HG03378 (cell line): Measurements from ENCODE around the gene SCNN1B.
"Not testable (repeated sequence)": the region's sequence is repeated elsewhere in the genome, so short reads cannot be mapped to it uniquely, and the experiment has no call there.

ENCODE experiments used
- ATAC-seq: cut with Tn5 transposase; IDR thresholded peaks from one replicate; pipeline ENCODE4 v1.9.1; 2021; ENCODE audit warnings: mild to moderate bottlenecking, moderate library complexity; ENCODE audit not compliant: unreplicated experiment

The SCNN1B gene

DNA sequence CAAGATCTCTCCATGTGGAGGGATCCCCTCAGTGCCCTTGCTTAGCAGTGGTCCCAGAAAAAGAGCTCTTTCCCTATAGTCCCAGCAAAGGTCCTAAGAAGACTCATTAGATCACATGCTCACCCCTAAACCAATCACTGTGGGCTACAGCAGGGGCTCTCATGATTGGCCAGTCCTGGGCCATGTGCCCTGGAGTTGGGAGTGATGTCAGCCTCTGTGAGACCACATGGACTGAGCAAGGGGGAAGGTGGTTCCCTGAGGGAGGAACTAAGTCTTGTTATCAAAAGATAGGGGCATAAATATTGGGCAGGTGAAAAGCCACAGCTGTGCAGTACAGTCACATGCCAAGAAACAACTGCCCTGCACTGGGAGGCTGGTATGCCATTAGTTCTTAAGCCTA, 51.3 kb downstream of the SCNN1B start:
- no peak for ATAC-seq

DNA sequence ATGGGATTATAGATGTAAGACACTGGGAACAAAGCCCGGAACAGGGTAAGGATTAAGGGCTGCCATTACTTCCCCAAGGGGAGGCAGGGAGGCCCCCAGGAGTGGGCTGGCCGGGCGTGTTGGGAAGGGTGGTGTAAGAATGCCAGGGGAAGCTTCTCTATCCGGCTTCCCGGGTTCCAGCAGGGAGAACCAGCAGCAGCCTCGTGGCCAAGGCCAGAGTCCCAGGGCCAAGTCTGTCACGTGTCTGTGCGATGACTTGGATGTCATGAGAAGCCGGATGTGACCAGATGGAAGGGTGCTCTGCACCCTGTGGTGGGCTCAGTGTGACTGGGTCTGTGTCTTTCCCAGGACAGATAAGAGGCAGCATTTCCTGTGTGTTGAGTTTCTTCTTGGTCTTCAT, 52.1 kb downstream of the SCNN1B start:
- no peak for ATAC-seq

DNA sequence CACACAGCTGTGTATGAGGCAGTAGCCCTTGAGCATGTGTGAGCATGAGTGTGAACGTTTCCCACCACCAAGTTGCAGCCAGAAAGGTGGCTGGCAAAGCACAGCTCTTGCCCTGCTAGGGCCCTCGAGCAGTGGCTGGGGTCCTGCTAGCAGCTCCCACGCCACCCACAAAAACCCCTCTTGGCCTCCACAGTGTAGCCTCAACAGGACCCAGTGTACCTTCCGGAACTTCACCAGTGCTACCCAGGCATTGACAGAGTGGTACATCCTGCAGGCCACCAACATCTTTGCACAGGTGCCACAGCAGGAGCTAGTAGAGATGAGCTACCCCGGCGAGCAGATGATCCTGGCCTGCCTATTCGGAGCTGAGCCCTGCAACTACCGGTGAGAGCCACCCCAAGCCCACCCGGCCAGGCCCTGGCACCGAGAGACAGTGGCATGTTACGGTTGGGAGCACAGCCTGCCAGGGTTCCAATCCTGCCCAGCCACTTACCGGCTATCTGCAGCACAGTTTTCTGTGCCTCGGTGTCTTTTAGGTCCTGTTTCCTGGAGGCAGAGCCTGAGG, 53.1 kb downstream of the SCNN1B start:
- no peak for ATAC-seq

DNA sequence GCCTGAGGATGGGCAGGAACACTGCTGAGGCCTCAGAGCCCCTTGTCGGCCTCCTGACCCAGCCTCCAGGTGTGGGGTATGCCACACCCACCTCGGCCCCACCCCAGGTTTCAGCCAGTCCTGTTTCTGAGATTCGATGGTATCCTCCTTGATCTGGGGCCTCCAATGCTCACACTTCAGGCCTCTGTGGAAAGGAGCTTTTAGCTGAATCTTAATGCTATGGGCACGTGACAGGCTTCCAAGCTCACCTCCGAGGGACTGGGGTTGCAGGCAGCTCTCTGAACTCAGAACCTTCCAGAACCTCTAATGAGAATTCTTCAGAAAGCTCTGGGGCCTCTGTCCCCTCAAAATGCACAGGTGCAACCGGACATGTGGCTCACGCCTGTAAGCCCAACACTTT, 54.8 kb downstream of the SCNN1B start:
- no peak for ATAC-seq

DNA sequence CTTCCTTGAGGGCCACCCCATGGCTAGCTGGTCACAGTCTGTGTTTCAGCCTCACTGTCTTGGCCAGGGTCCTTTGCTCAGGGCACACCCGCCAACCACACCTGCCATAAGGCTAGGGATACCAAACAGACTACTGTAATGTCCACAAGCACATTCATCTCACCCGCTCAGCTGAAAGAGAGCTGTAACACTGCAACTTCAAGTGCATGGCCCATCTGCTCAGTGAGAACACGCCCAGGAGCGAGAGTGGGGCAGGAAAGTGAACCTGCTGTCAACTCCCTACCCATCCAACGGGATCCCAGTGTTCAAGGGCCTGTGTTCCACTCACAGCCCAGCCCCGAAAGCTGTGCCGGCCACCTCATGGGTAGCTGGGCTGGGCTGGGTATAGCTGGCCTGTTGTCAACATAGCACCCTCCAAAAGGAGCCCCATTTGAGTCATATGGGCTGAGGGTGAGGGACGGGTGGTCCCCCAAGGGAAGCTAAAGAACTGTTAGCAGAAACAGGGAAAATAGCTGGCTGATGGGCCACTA, 55.7 kb downstream of the SCNN1B start:
- no peak for ATAC-seq

DNA sequence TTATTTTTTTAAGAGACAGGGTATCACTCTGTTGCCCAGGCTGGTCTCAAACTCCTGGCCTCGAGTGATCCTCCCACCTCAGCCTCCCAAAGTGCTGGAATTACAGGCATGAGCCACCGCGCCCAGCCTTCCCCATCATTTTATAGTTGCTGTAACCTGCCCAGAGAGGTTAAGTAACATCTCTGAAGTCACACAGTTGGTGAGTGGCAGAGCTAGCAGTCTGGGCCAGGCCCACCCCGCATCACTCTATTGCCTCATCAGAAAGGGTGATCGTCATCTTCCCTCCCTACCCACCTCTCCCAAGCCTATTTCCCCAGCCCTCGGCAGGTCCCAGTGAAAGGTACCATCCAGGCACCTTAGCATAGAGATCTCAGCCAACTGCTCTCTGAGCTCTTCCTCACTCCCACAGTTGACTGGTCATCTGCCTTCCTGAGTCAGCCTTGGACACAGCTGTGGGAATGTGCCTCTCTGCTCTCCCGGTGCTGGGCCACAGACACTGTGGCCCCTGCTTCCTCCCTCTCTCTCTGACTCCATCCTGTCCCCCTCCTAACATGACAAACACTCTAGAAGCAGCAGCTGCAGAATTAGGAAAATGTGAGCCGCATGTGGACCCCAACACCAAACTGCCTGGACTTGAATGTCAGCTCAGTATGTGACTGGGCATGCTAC, 57.1 kb downstream of the SCNN1B start:
- no peak for ATAC-seq

DNA sequence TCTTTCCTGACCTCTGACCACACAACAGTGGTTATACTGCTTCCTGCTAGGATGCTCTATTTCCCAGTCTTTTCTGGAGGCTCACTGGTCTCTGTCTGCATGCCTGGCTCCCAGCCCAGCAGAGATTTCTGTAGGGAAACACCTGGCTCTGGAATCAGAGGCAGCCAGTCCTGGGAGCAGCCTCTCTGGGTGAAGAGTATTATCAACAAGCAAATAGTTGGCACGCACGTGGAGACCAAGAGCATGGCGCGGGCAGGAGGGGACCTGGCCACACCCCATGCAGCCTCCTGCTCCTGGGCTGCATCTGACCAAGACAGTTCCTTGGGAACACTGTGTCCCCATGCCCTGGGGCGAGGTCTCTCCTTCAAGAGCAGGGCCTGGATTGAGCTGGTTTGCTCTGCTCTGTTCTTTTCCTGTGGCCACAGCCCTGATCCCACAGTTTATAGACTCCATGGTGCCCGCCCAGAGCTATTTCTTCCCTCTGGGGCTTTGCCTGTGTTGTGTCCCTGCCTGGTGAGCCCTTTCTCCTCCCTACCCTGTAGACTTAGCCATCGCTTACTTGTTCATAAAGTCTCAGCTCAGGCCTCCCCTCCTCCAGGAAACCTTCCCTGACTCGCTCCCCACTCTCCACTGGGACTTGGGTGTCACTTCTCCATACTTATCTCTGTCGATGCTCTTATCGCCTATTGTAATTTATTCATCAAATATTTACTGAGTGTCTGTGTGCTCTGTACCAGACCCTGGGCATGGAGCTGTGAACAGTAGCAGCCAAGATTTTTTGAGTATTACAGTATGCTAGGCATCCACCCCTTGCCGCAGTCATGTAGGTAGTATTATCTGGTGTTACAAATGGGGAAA, 60.6 kb downstream of the SCNN1B start:
- no peak for ATAC-seq

DNA sequence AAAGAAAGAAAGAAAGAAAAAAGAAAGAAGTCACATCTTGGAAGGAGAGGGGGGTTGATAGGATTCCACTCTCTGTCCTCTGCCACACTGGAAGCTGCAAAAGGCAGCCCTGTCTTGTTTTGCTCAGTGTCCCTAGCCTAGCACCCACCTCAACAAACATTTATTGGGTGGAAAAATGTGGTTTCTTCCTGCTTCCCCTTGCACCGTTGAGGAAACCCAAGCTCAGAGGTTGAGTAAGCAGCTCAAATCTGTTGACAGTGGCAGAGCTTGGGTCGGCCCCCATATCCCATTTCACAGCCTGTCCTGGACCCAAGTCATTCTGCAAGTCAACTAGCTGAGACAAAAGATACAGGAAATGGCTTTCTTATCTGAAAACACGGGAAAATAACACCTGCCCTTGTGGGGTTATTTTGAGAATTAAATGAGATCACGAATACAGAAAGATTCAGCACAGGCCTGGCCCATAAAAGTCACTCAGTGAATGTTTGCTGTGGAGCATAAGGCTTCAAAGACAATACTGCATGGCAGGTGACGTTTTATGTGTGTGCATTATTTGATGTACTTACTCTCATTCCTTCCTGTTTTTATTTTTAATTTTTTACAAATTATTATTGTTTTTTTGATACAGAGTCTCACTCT, 63.6 kb downstream of the SCNN1B start:
- ATAC-seq, result no peak

DNA sequence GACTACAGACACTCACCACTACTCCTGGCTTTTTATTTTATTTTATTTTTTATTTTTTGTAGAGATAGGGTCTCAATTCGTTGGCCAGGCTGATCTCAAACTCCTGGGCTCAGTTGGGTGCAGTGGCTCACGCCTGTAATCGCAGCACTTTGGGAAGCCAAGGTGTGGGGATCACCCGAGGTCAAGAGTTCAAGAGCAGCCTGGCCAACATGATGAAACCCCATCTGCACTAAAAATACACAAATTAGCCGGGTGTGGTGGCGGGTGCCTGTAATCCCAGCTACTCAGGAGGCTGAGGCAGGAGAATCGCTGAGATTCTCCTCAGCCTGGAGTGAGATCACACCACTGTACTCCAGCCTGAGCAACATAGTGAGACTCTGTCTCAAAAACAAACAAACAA, 64.2 kb downstream of the SCNN1B start:
- not testable (repeated sequence) for ATAC-seq

DNA sequence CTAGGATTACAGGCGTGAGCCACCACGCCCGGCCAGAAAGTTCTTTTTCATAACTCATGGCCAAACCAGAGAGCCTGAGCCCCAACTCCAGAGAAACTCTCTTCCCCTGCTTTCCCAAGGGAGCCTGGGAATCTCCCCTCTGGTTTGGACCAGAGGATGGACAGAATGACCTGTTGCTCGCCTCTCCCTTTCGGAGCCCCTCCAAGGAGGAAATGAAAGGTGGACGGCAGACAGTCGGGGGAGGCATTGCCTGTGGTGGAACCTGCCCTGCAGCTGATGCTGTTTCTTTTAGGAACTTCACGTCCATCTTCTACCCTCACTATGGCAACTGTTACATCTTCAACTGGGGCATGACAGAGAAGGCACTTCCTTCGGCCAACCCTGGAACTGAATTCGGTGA, 65.5 kb downstream of the SCNN1B start:
- no peak for ATAC-seq

DNA sequence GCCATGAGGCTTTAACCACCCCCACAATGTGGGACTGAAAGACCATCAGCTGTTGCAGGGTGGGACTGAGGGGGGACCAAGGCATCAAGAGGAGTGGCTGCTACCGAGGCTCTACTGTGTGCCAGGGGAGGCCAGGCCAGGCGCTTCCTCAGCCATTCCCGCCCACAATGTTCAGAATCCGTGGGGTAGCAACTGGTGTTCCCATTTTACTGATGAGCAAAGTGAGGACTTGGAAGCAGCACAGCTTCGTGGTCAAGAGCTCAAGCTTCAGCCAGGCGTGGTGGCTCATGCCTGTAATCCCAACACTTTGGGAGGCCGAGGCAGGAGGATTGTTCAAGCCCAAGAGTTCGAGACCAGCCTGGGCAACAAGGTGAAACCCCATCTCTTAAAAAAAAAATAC, 65.9 kb downstream of the SCNN1B start:
- no peak for ATAC-seq

DNA sequence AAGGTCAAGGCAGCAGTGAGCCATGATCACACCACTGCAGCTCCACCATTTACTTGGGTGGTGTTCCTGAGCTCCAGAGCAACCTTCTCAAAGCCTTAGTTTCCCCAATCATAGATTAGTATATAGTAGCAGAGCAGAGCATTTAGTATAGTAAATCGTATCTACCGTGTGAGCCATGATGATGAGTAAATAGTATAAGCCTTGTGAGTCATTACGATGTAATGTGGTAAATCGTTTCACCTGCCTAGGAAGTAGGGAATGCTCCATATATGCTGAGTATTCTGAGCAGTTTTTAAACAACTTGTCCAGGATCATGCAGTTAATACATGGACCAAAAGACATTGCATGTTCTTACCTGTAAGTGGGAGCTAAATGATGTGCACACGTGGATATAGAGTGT, 66.4 kb downstream of the SCNN1B start:
- no peak for ATAC-seq

DNA sequence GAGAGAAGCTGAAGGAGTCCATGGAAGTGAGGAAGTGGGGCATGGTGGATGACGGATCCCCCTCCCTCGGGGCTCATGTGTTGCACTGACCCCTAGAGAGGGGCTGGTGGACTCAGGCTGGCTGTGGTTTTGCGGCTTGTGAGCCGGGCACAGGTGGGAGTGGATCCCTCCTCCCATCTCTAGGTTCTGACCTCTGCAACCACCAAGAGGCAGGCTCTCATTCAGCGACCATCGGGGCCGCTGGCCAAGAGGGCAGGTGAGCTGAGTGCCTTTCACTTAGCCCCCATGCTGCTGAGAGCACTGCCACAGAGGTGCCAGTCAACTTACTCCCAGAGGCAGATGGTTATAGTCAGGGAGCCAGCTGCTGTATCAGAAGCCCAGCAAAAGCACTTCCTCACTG, 67.3 kb downstream of the SCNN1B start:
- no peak for ATAC-seq

DNA sequence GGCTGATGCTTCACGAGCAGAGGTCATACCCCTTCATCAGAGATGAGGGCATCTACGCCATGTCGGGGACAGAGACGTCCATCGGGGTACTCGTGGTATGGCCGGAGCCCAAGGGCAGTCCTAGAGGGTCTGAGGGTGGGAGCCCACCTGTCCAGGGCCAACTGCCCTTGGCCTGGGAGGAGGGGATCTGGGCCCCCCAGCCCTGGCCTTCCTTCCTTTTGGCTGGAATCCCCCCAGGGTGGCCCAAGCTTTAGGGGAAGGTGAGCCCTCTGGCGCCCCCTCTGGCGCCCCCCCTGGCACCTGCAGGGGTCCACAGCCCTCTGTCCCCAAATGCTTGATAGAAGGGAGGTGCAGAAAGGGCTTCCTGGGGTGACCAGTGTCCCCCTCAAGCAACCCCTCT, 69.3 kb downstream of the SCNN1B start:
- ATAC-seq, result no peak

DNA sequence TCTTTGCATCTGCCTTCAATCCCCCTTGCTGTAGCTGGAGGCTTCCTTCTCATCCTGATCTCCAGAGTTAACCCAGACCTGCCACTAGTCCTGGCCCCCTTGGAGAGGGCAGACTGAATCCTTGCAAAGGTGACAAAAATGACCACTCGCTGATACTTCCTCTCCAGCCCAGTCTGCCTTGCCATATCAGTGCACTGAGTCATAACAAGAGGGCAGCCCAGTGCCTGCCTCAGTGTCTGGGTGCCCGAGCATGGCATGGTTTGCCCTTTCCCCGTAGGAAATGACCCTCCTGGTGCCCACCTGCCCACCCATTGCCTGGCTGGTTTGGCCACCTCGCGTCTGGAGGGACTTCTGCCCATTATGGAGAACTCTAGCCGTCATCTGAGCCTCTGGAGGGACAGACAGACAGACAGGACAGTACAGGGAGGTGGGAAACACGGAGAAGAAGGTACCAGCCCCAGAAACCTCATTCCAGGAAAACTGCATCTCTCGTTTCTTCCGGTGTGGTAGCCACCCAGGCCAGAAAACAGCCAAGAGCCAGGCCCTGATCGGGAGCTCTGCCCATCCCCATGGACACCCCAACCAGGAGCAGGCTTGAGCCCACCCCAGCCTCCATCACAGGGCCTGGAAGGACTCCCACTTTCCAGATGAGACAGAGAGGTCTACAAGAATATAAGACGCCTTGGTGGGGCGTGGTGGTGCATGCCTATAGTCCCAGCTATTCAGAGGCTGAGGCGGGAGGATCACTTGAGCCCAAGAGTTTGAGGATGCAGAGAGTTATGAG, 71.5 kb downstream of the SCNN1B start:
- ATAC-seq, result no peak

DNA sequence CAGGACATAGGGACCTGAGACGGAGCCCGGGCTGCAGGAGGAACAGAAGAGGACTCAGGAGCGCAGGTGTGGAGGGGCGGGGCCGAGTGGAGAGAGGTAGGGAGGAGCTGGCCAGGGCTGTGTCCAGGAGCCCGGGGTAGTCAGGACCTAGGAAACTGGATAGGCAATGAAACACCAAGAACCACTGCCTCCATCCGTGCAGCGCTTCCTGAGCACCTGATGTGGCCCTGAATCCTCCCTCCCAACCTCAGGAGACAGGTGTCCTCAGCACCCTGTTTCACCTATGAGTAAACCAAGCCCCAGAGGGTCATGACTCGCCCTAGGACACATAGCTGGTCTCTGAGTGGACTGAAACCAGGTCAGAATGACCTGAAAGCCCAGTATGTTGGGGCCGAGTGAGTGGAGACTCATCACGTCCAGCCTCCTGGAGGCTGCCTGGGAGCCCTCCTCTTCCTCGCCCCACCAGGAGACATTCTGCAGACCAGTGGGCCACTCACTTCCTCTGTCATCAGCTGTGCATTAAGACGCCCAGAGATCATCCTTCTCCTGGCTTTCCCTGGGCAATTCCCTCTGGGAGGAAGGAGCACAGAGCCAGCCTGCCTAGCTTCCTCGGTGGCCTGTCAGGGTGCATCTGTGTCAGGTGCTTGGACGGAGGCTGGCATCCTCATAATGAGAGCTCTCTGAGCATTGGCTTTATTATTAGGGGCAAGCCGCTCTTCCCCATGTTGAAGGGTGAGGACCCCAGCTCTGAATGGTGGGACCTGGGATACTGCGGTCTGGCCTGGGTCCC, 72.8 kb downstream of the SCNN1B start:
- ATAC-seq, result no peak

DNA sequence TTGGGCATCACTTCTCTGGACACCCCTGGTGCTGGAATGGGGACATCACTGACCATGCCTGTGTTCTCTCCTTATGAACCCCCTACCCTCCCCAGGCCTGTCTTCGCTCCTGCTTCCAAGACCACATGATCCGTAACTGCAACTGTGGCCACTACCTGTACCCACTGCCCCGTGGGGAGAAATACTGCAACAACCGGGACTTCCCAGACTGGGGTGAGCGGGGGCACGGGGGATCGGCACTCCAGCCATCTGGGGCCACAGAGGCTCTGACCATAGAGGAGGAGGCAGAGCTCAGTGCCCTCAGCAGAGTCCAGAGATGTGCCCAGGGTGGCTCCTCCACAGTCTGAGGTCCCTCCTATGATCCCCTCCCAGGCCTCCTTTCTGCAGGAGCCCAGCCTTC, 73.5 kb downstream of the SCNN1B start:
- ATAC-seq, result no peak

DNA sequence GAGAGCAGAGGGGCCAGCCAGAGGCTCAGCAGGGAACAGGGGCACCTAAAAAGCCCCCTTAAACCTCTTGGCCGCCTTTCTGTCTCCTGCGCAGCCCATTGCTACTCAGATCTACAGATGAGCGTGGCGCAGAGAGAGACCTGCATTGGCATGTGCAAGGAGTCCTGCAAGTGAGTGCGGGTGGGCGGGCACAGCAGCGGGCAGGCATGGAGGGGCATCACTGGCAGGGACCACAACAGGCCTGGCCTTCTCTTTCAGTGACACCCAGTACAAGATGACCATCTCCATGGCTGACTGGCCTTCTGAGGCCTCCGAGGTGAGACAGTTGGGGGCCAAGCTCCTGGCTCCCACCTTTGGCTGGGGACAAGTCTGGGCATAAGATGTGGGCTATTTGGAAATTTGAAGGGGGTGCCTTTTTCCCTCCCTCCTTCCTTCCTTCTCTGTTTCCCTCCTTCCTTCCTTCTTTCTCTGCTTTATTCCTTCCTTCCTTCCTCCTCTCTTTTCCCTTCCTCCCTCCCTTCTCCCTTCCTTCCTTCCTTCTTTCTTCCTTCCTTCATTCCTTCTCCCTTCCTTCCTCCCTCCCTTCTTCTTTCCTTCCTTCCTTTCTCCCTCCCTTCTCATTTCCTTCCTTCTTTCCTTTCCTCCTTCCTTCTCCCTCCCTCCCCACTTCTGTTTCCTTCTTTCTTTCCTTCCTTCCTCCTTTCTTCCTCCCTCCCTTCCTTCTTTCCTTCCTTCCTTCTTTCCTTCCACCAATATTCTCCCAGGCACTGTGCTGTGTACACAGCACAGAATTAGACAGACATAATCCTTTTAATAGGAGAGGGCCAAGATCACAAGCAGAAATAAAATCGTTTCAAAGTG, 75.2 kb downstream of the SCNN1B start:
- ATAC-seq, result no peak

DNA sequence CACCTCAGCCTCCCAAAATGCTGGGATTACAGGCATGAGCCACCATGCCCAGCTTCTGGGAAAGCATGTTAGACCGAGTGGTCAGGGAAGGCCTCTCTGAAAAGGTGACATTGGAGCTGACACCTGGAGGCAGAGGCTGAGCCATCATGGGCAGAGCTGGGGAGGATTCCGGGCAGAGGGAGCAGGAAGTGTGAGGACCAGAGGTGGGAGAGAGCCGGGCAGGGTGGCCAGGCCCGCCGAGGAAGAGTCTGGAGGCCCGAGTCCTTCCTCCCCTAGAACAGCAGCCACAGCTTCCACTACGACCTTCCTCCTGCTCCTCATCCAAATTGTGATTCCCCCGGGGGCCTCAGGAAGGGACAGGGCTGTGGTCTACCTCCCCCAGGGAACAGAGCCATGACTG, 76.2 kb downstream of the SCNN1B start:
- no peak for ATAC-seq
